Brain microvascular endothelial cell (primary cell): ENCODE data around the gene AKIP1.
"Not testable (repeated sequence)": the region's sequence is repeated elsewhere in the genome, so short reads cannot be mapped to it uniquely, and the experiment has no call there.

Source experiments
- DNase-seq: peaks from one replicate; pipeline ENCODE4 v3.0.0-alpha.2; 2020
- H3K27ac ChIP-seq: fragments of 250-450 bp; sonication (Bioruptor Pico); 2 replicates; pipeline ENCODE4 v1.5.1; 2020; ENCODE audit warnings: mild to moderate bottlenecking, moderate library complexity
- H3K27me3 ChIP-seq: fragments of 250-450 bp; sonication (Bioruptor Pico); replicated peaks from 2 replicates; pipeline ENCODE4 v1.5.1; 2020; ENCODE audit warnings: mild to moderate bottlenecking
- H3K36me3 ChIP-seq: fragments of 250-450 bp; sonication (Bioruptor Pico); replicated peaks from 2 replicates; pipeline ENCODE4 v1.5.1; 2020; ENCODE audit warnings: mild to moderate bottlenecking
- H3K4me3 ChIP-seq: 2 replicates; pipeline ENCODE4 v1.5.1; 2011; ENCODE audit warnings: low read depth, mild to moderate bottlenecking, control low read depth, low read length, moderate library complexity
- CTCF ChIP-seq: IDR thresholded peaks from 2 replicates; pipeline ENCODE4 v1.5.1; 2011; ENCODE audit warnings: low read depth, mild to moderate bottlenecking, moderate library complexity, low read length, control low read depth, inconsistent platforms; ENCODE audit errors: missing control alignments
- in situ Hi-C: cut with HindIII; loops from 2 replicates; pipeline ENCODE4 v1.10.0; 2017; ENCODE audit warnings: low sequenced_read_pairs, low pct_ligation_motif_present

Gene AKIP1

GRCh38 chr11:8870411-8871170 is 40.4 kb upstream of the AKIP1 start:
- no peak for TF ChIP-seq CTCF
- Histone ChIP-seq H3K4me3 (peak overlapping the region; percentile 69), H3K27ac (peak overlapping the region; percentile 70), H3K27me3 (no peaks in the 10 kb centered on the region), H3K36me3 (no peaks in the 10 kb centered on the region)
- DNase-seq = peak; percentile 58
- in situ Hi-C loops = no loop called here

- Histone ChIP-seq H3K27me3 (no peaks in the 10 kb centered on the region), H3K27ac (peak overlapping the region; percentile 70), H3K36me3 (no peaks in the 10 kb centered on the region), H3K4me3 (peak overlapping the region; percentile 69)
- in situ Hi-C loops = no loop called here
- no peak for TF ChIP-seq CTCF
- peak; percentile 81 for DNase-seq
Observed at GRCh38 chr11:8871171-8871775, 39.7 kb upstream of the AKIP1 start.

- Histone ChIP-seq H3K27ac (no peak overlapping the region), H3K4me3 (no peak overlapping the region), H3K27me3 (no peaks in the 10 kb centered on the region), H3K36me3 (no peaks in the 10 kb centered on the region)
- in situ Hi-C loops = no loop called here
- DNase-seq = no peak
- TF ChIP-seq CTCF = no peak
Observed at GRCh38 chr11:8871962-8872361, 39.0 kb upstream of the AKIP1 start.

- Histone ChIP-seq H3K36me3 (no peaks in the 10 kb centered on the region), H3K27ac (no peak overlapping the region), H3K4me3 (no peak overlapping the region), H3K27me3 (no peaks in the 10 kb centered on the region)
- in situ Hi-C loops = no loop called here
- no peak for DNase-seq
- no peak for TF ChIP-seq CTCF
Observed at GRCh38 chr11:8873741-8874405, 37.1 kb upstream of the AKIP1 start.

- H3K27ac ChIP-seq = no peak overlapping the region
- DNase-seq = no peak
- no peak for TF ChIP-seq CTCF
- no peaks in the 10 kb centered on the region for H3K36me3 ChIP-seq
- H3K4me3 ChIP-seq = no peak overlapping the region
- H3K27me3 ChIP-seq = no peaks in the 10 kb centered on the region
- in situ Hi-C loops = no loop called here
Observed at GRCh38 chr11:8878771-8879170, 32.2 kb upstream of the AKIP1 start.

- H3K4me3 ChIP-seq, H3K36me3 ChIP-seq, H3K27me3 ChIP-seq, DNase-seq, H3K27ac ChIP-seq, in situ Hi-C loops: not testable (repeated sequence)
Observed at GRCh38 chr11:8881585-8881984, 29.4 kb upstream of the AKIP1 start.
